Activated CD4-positive, alpha-beta T cell treated with anti-CD3 and anti-CD28 coated beads, Interleukin-2, Interleukin-4, amounts not matched to agents 100 ng/mL and 50 ng/mL, durations not matched to agents 16 hours and 8 hours (primary cell): Measurements from ENCODE around the gene NHEJ1.

ENCODE experiments used
- DNase-seq: peaks from one replicate; pipeline ENCODE4 v3.0.0-alpha.2; 2020; ENCODE audit warnings: low spot score

The NHEJ1 gene

DNA sequence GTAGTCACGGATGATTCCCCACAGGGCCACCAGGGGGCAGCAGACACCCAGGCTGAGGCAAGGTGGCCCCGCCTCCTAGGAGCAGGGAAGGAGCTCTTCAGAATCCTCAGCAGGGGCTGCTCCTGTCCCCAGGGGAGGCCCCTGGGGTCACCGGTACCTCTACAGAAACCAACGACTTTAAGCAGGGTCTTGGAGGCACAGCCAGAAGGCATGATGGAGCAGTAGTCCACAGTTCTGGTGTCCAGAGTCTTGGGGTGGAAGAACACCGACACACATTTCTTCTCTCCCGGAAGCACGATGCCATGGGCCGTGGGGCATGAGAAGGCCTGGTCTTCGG, 130.8 kb downstream of the NHEJ1 start:
- peak; percentile 74 for DNase-seq

DNA sequence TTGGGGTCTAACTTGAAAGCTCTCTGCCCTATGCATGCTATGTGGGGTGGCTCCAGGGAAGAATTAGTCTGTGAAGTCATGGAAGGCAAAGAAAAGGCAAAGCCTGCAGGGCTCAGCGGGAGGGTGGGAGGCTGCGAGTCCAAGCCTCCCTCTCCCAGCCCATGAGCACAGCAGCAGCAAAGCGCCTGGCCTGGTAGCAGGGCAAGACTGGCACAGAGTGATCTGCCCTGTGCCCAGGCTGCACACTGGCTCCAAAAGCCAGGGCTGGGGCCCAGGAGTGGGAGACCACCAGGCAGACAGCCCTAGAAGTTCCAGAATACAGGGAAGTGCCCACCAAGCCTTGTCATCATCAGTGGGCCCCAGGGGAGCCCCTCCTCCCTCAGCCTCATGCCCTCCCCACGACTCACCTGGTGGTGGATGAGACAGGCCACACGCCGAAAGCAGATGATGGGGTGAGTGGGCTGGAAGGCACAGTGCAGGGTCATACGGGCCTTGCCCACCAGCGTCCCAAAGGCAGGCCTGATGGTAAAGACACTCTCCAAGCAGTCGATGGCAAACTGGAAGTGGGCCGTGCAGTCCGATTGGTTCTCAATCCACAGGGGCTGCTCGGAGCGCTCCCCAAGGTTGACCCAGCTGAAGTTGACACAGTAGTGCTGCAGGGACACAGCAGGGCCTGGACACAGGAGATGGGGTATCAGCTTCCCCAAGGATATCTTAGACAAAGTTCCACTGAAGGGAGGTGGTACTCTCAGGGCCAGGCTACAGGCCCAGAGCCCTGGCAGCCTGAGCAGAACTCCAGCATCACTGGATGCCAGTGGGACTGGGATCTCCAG, 131.4 kb downstream of the NHEJ1 start:
- no peak for DNase-seq

DNA sequence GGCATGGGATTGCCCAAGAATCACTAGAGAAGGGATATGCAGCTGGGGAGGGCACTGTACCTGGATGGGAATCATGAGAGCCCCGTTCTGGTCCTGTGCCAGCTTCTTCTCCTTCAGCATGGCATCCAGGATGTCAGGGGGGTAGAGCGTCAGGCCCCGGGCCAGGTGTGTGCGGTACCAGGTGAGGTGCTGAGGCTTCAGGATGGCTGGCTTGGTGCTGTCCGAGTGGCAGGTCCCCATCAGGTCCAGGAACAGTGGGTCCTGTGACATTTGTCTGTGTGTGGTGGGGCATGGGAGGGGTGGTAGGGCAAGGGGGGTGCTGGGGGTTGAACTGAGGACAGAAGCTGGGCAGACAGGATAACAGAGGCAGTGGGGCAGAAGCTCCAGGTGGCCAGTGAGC, 132.5 kb downstream of the NHEJ1 start:
- no peak for DNase-seq

DNA sequence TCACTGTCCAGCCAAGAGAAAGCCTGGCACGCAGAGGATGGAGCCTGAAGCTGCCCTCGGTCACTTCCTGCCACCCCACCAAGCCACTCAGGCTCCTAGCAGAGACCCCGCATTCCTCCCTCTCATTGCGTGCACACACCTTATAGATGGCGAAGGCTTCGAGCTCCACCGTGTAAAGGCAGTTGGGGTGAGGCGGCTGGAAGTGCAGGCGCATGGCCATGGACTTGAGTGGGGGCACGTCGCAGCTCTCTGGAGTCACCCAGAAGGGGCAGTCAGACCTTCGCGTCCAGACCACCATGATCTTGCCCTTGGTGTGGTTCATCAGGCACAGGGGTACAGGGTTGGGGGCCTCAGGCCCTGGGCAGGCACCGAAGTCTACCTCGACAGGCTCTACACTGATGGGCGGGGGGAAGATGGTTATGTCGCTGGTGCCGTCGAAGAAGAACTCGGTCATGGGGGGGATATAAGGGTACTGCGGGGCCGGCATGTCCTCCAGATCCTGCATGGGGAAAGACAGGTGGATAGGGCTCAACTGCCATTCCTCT, 133.0 kb downstream of the NHEJ1 start:
- DNase-seq = no peak

DNA sequence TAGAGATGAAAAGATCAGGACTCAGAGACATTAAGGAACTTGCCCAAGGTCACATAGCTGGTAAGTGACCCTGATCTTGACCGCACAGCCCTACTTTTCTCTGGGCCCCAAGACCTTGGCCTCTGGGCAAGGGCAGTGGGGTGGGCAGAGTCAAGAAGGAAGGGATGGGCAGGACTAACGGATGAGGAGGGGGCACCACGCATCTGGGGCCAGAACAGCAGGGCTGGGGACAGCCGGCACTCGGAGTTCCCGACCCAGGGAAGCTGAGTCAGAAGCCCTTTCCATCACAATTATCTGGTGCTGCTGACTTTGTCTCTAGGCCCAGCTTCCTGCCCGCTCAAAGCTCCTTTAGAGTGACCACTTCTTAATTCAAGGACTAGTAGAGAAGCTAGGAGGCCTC, 133.7 kb downstream of the NHEJ1 start:
- no peak for DNase-seq

DNA sequence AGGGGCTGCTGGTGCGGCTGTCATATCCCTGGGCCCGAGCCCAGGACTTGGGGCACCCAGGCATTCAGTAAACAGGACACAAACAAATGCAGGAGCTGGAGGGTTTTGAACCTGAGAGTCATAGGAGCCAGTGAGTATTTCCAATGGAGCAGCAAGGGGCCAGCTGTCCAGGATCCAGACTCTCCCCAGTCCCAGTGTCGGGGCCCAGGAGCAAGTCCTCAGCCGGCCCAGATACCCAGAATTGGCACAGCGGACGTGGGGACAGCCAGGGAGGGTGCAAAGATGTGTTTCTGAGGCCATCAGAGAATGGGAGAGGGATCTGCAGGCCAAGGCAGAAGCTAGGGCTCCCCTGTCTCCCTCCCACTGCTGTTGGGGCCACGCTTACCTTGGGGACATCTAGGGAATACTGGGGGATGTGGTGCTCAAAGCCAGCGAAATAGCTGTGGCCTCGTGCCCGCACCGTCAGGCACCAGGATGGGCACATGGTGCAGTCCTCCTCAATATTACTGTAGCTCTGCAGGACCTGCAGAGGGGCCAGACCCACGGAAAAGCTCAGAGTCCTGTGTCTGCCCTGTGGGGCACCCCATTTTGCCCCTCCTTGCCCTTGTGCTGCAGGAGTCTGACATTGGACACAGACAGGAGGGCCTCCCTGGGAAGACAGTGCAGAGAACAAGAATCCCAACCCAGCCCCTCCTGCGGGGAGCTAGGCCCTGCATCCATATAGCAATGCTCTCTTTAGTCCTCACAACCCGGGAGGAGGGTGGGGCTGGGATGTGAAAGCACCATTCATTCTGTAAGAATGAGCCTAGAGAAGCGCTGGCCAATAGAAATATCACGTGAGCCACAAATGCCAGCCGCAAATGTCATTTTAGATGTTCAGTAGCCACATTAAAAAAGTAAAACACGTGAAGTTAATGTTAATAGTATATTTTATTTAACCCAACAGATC, 134.7 kb downstream of the NHEJ1 start:
- DNase-seq = no peak
